Activated CD4-positive, alpha-beta memory T cell treated with anti-CD3 and anti-CD28 coated beads for 36 hours (primary cell): ENCODE results near the gene CARD9. TPM values are rescaled to one million over a fixed set of nuclear protein-coding genes. Genes with fewer than 3 reads are reported as not detected.
"Not testable (repeated sequence)": the region's sequence is repeated elsewhere in the genome, so short reads cannot be mapped to it uniquely, and the experiment has no call there.

Experiments
- CTCF ChIA-PET: fragments of 350-600 bp; sonication (Branson Sonifier 250); formaldehyde crosslinking; loops from one replicate; lab custom pipeline; 2021; ENCODE audit warnings: antibody characterized with exemption, inconsistent platforms; lab: Charles Lee
- POLR2A ChIA-PET: fragments of 350-600 bp; sonication (Branson Sonifier 250); formaldehyde crosslinking; loops from one replicate; lab custom pipeline; 2021; ENCODE audit warnings: antibody characterized with exemption; lab: Charles Lee
- DNase-seq: peaks from one replicate; pipeline ENCODE4 v3.0.0-alpha.2; 2020
- H3K27ac Mint-ChIP-seq: one replicate; pipeline ENCODE4 v1.8.0; 2021; ENCODE audit warnings: mixed read lengths
- H3K27me3 Mint-ChIP-seq: one replicate; pipeline ENCODE4 v1.8.0; 2021; ENCODE audit warnings: mixed read lengths
- H3K36me3 Mint-ChIP-seq: one replicate; pipeline ENCODE4 v1.8.0; 2021; ENCODE audit warnings: mixed read lengths
- H3K4me1 Mint-ChIP-seq: one replicate; pipeline ENCODE4 v1.8.0; 2021; ENCODE audit warnings: low read depth, mixed read lengths
- H3K4me3 Mint-ChIP-seq: one replicate; pipeline ENCODE4 v1.8.0; 2021; ENCODE audit warnings: mild to moderate bottlenecking, mixed read lengths
- H3K9me3 Mint-ChIP-seq: one replicate; pipeline ENCODE4 v1.8.0; 2021; ENCODE audit warnings: mixed read lengths
- intact Hi-C: fragments of 100-400 bp; cut with micrococcal nuclease; formaldehyde crosslinking; loops from one replicate; pipeline ENCODE4 v1.15.1; 2023
- total RNA-seq, 2 experiments: library from RNA; stranded (reverse); gene quantifications; one replicate each; pipeline ENCODE4 v1.2.3, GENCODE V29; 2021

The CARD9 gene
- total RNA-seq, 2 experiments from 2014 or later, result 1.4 to 2.4 TPM

GRCh38 chr9:136326761-136327303 is 46.6 kb downstream of the CARD9 start:
- H3K4me1 Mint-ChIP-seq, result peaks cover 4% of the 10 kb centered on the region
- no peaks in the 10 kb centered on the region for H3K9me3 Mint-ChIP-seq
- DNase-seq, result no peak
- no peaks in the 10 kb centered on the region for H3K36me3 Mint-ChIP-seq
- H3K27ac Mint-ChIP-seq, result no peak overlapping the region
- peak overlapping the region; percentile 60 for H3K4me3 Mint-ChIP-seq
- no peaks in the 10 kb centered on the region for H3K27me3 Mint-ChIP-seq
- intact Hi-C loops, result no loop called here
- POLR2A ChIA-PET, result interaction anchor here (1.5 kb wide), 1 partner anchor 37 kb away, joined by 4 read pairs; the partner anchor contains the start of gene DNLZ
- CTCF ChIA-PET, result interaction anchor here (1.4 kb wide), 1 partner anchor 45 kb away, joined by 4 read pairs; no protein-coding TSS in a partner anchor

GRCh38 chr9:136326061-136326760 is 47.3 kb downstream of the CARD9 start:
- POLR2A ChIA-PET, result no interaction called here

GRCh38 chr9:136325358-136325757 is 48.1 kb downstream of the CARD9 start:
- Mint-ChIP-seq H3K27ac (no peak overlapping the region), H3K4me1 (peaks cover 4% of the 10 kb centered on the region), H3K4me3 (no peak overlapping the region), H3K36me3 (no peaks in the 10 kb centered on the region), H3K27me3 (no peaks in the 10 kb centered on the region), H3K9me3 (no peaks in the 10 kb centered on the region)
- intact Hi-C loops, result no loop called here
- POLR2A ChIA-PET, result no interaction called here
- CTCF ChIA-PET, result interaction anchor here (1.2 kb wide), 2 partner anchors 38 to 41 kb away, joined by 3 read pairs; no protein-coding TSS in a partner anchor
- DNase-seq, result no peak

More at GRCh38 chr9:136326061-136326760, 47.3 kb downstream of the CARD9 start:
- no peak for DNase-seq
- H3K4me3 Mint-ChIP-seq, result peak overlapping the region; percentile 60
- CTCF ChIA-PET, result interaction anchor here (1.2 kb wide), 2 partner anchors 37 to 42 kb away, joined by 3 read pairs; no protein-coding TSS in a partner anchor
- H3K36me3 Mint-ChIP-seq, result no peaks in the 10 kb centered on the region
- H3K9me3 Mint-ChIP-seq, result no peaks in the 10 kb centered on the region
- H3K27ac Mint-ChIP-seq, result no peak overlapping the region
- intact Hi-C loops, result no loop called here
- no peaks in the 10 kb centered on the region for H3K27me3 Mint-ChIP-seq
- H3K4me1 Mint-ChIP-seq, result peaks cover 4% of the 10 kb centered on the region

GRCh38 chr9:136324501-136325300 is 48.8 kb downstream of the CARD9 start:
- ChIA-PET POLR2A (no interaction called here), CTCF (no interaction called here)
- Mint-ChIP-seq H3K4me1 (peaks cover 4% of the 10 kb centered on the region), H3K27me3 (no peaks in the 10 kb centered on the region), H3K4me3 (no peak overlapping the region), H3K36me3 (no peaks in the 10 kb centered on the region), H3K9me3 (no peaks in the 10 kb centered on the region), H3K27ac (no peak overlapping the region)
- intact Hi-C loops, result no loop called here
- no peak for DNase-seq

- Mint-ChIP-seq H3K27me3 (no peaks in the 10 kb centered on the region), H3K4me3 (no peak overlapping the region), H3K4me1 (no peaks in the 10 kb centered on the region), H3K36me3 (no peaks in the 10 kb centered on the region), H3K9me3 (no peaks in the 10 kb centered on the region), H3K27ac (no peak overlapping the region)
- CTCF ChIA-PET, result interaction anchor here (0.7 kb wide), 1 partner anchor 162 kb away, joined by 3 read pairs; no protein-coding TSS in a partner anchor
- intact Hi-C loops, result no loop called here
- POLR2A ChIA-PET, result no interaction called here
- DNase-seq, result no peak
These were observed 50.1 kb downstream of the CARD9 start for GRCh38 chr9:136323371-136323789.

GRCh38 chr9:136322756-136323330 is 50.6 kb downstream of the CARD9 start:
- Mint-ChIP-seq H3K27me3 (no peaks in the 10 kb centered on the region), H3K4me3 (no peak overlapping the region), H3K4me1 (no peaks in the 10 kb centered on the region), H3K36me3 (no peaks in the 10 kb centered on the region), H3K9me3 (no peaks in the 10 kb centered on the region), H3K27ac (no peak overlapping the region)
- POLR2A ChIA-PET, result no interaction called here
- intact Hi-C loops, result no loop called here
- no peak for DNase-seq
- CTCF ChIA-PET, result interaction anchor here (0.7 kb wide), 1 partner anchor 162 kb away, joined by 3 read pairs; no protein-coding TSS in a partner anchor

GRCh38 chr9:136321561-136321960 is 51.9 kb downstream of the CARD9 start:
- no peaks in the 10 kb centered on the region for H3K36me3 Mint-ChIP-seq
- no peak overlapping the region for H3K4me3 Mint-ChIP-seq
- no peaks in the 10 kb centered on the region for H3K27me3 Mint-ChIP-seq
- no peaks in the 10 kb centered on the region for H3K4me1 Mint-ChIP-seq
- intact Hi-C loops, result no loop called here
- no peaks in the 10 kb centered on the region for H3K9me3 Mint-ChIP-seq
- ChIA-PET POLR2A (no interaction called here), CTCF (no interaction called here)
- DNase-seq, result no peak
- H3K27ac Mint-ChIP-seq, result no peak overlapping the region

GRCh38 chr9:136320972-136321371 is 52.5 kb downstream of the CARD9 start:
- CTCF ChIA-PET, intact Hi-C loops, H3K9me3 Mint-ChIP-seq, H3K4me1 Mint-ChIP-seq, DNase-seq, H3K27ac Mint-ChIP-seq, H3K27me3 Mint-ChIP-seq, H3K36me3 Mint-ChIP-seq, H3K4me3 Mint-ChIP-seq, POLR2A ChIA-PET: not testable (repeated sequence)

GRCh38 chr9:136319955-136320354 is 53.5 kb downstream of the CARD9 start:
- DNase-seq, H3K4me1 Mint-ChIP-seq, H3K27me3 Mint-ChIP-seq, H3K4me3 Mint-ChIP-seq, H3K36me3 Mint-ChIP-seq, CTCF ChIA-PET, intact Hi-C loops, H3K27ac Mint-ChIP-seq, H3K9me3 Mint-ChIP-seq, POLR2A ChIA-PET: not testable (repeated sequence)

GRCh38 chr9:136319244-136319643 is 54.2 kb downstream of the CARD9 start:
- H3K27me3 Mint-ChIP-seq, DNase-seq, H3K36me3 Mint-ChIP-seq, H3K27ac Mint-ChIP-seq, intact Hi-C loops, POLR2A ChIA-PET, H3K4me3 Mint-ChIP-seq, H3K4me1 Mint-ChIP-seq, CTCF ChIA-PET: not testable (repeated sequence)
- peaks cover 16% of the 10 kb centered on the region for H3K9me3 Mint-ChIP-seq

GRCh38 chr9:136318776-136319241 is 54.7 kb downstream of the CARD9 start:
- CTCF ChIA-PET, result no interaction called here
- Mint-ChIP-seq H3K27me3 (no peaks in the 10 kb centered on the region), H3K36me3 (no peaks in the 10 kb centered on the region), H3K27ac (no peak overlapping the region), H3K4me1 (no peaks in the 10 kb centered on the region), H3K4me3 (no peak overlapping the region), H3K9me3 (peaks cover 16% of the 10 kb centered on the region)
- POLR2A ChIA-PET, result no interaction called here
- no peak for DNase-seq
- intact Hi-C loops, result no loop called here
